H9 (cell line): ENCODE results near the gene MN1. TPM values are rescaled to one million over a fixed set of nuclear protein-coding genes. Genes with fewer than 3 reads are reported as not detected.

Experiments
- DNase-seq: peaks from one replicate; pipeline ENCODE4 v3.0.0-alpha.2; 2017
- H2AFZ ChIP-seq: one replicate; pipeline ENCODE4 v1.6.1; 2013; ENCODE audit warnings: mild to moderate bottlenecking, low read length, control low read depth, moderate library complexity
- H2AK5ac ChIP-seq: 2 replicates; pipeline ENCODE4 v1.6.1; 2013; ENCODE audit warnings: low read length, control low read depth, mixed read lengths; ENCODE audit not compliant: insufficient read length
- H2BK120ac ChIP-seq: one replicate; pipeline ENCODE4 v1.6.1; 2013; ENCODE audit warnings: low read depth, mild to moderate bottlenecking, low read length, control low read depth, inconsistent platforms; ENCODE audit not compliant: poor library complexity, severe bottlenecking
- H2BK12ac ChIP-seq: 2 replicates; pipeline ENCODE4 v1.6.1; 2013; ENCODE audit warnings: low read length, control low read depth, mixed read lengths, low read depth; ENCODE audit not compliant: insufficient read length
- H2BK15ac ChIP-seq: 2 replicates; pipeline ENCODE4 v1.6.1; 2013; ENCODE audit warnings: low read depth, low read length, control low read depth
- H2BK20ac ChIP-seq: one replicate; pipeline ENCODE4 v1.6.1; 2013; ENCODE audit warnings: low read depth, mild to moderate bottlenecking, low read length, control low read depth, inconsistent platforms; ENCODE audit not compliant: poor library complexity, severe bottlenecking
- H2BK5ac ChIP-seq: 2 replicates; pipeline ENCODE4 v1.6.1; 2013; ENCODE audit warnings: low read length, control low read depth, mixed read lengths; ENCODE audit not compliant: insufficient read length
- H3K14ac ChIP-seq: 2 replicates; pipeline ENCODE4 v1.6.1; 2013; ENCODE audit warnings: low read length, control low read depth; ENCODE audit not compliant: insufficient read depth
- H3K18ac ChIP-seq: 2 replicates; pipeline ENCODE4 v1.6.1; 2013; ENCODE audit warnings: low read depth, mild to moderate bottlenecking, mixed read lengths, low read length, control low read depth; ENCODE audit not compliant: insufficient read length
- H3K23ac ChIP-seq: 2 replicates; pipeline ENCODE4 v1.6.1; 2013; ENCODE audit warnings: low read length, control low read depth, mixed read lengths, low read depth; ENCODE audit not compliant: insufficient read length
- H3K23me2 ChIP-seq: 2 replicates; pipeline ENCODE4 v1.6.1; 2013; ENCODE audit warnings: low read depth, mild to moderate bottlenecking, mixed read lengths, low read length, control low read depth; ENCODE audit not compliant: insufficient read length, poor library complexity, severe bottlenecking
- H3K27ac ChIP-seq: 2 replicates; pipeline ENCODE4 v1.5.1; 2013; ENCODE audit warnings: low read length, control low read depth, mixed read lengths, low read depth; ENCODE audit not compliant: insufficient read length
- H3K27me3 ChIP-seq: 2 replicates; pipeline ENCODE4 v1.6.1; 2013; ENCODE audit warnings: low read length, control low read depth, inconsistent platforms; ENCODE audit not compliant: insufficient read depth
- H3K4ac ChIP-seq: 2 replicates; pipeline ENCODE4 v1.6.1; 2013; ENCODE audit warnings: low read depth, mild to moderate bottlenecking, control low read depth, inconsistent platforms, low read length, moderate library complexity
- H3K4me1 ChIP-seq: 2 replicates; pipeline ENCODE4 v1.6.1; 2013; ENCODE audit warnings: low read length, control low read depth, inconsistent platforms; ENCODE audit not compliant: insufficient read depth
- H3K4me2 ChIP-seq: 2 replicates; pipeline ENCODE4 v1.6.1; 2013; ENCODE audit warnings: low read length, control low read depth, mixed read lengths; ENCODE audit not compliant: insufficient read length, insufficient read depth
- H3K56ac ChIP-seq: 2 replicates; pipeline ENCODE4 v1.6.1; 2013; ENCODE audit warnings: low read depth, mild to moderate bottlenecking, mixed read lengths, low read length, control low read depth; ENCODE audit not compliant: insufficient read length
- H3K79me1 ChIP-seq: 2 replicates; pipeline ENCODE4 v1.6.1; 2013; ENCODE audit warnings: low read depth, mild to moderate bottlenecking, moderate library complexity, low read length, control low read depth, inconsistent platforms; ENCODE audit not compliant: insufficient read depth, poor library complexity, severe bottlenecking
- H3K79me2 ChIP-seq: 2 replicates; pipeline ENCODE4 v1.6.1; 2013; ENCODE audit warnings: low read length, control low read depth, inconsistent platforms; ENCODE audit not compliant: insufficient read depth
- H3K9ac ChIP-seq: 2 replicates; pipeline ENCODE4 v1.6.1; 2013; ENCODE audit warnings: low read length, control low read depth, mixed read lengths; ENCODE audit not compliant: insufficient read length; ENCODE audit errors: extremely low read depth
- H3K9me3 ChIP-seq: one replicate; pipeline ENCODE4 v1.6.1; 2013; ENCODE audit warnings: low read depth, low read length, inconsistent platforms; ENCODE audit not compliant: control insufficient read depth
- H3T11ph ChIP-seq: one replicate; pipeline ENCODE4 v1.6.1; 2013; ENCODE audit warnings: mild to moderate bottlenecking, low read length, control low read depth, inconsistent platforms
- H4K20me1 ChIP-seq: one replicate; pipeline ENCODE4 v1.6.1; 2013; ENCODE audit not compliant: control insufficient read depth, insufficient read length, insufficient read depth
- H4K5ac ChIP-seq: 2 replicates; pipeline ENCODE4 v1.6.1; 2013; ENCODE audit warnings: low read depth, mild to moderate bottlenecking, mixed read lengths, low read length, control low read depth; ENCODE audit not compliant: insufficient read length
- H4K8ac ChIP-seq: replicated peaks from 2 replicates; pipeline ENCODE4 v1.6.1; 2013; ENCODE audit warnings: low read length, control low read depth, mixed read lengths, low read depth; ENCODE audit not compliant: insufficient read length
- H4K91ac ChIP-seq: 2 replicates; pipeline ENCODE4 v1.6.1; 2013; ENCODE audit warnings: low read depth, mild to moderate bottlenecking, moderate library complexity, mixed read lengths, low read length, control low read depth; ENCODE audit not compliant: insufficient read length
- H3K27ac Mint-ChIP-seq, 3 experiments: 2 replicates in 2 of 3; 3 replicates in 1 of 3; pipeline ENCODE4 v1.8.0; 2020 to 2021; ENCODE audit warnings: mixed read lengths in 3 of 3, mild to moderate bottlenecking in 1 of 3, moderate library complexity in 1 of 3
- H3K27me3 Mint-ChIP-seq: 2 replicates; pipeline ENCODE4 v1.8.0; 2021; ENCODE audit warnings: low read depth, mild to moderate bottlenecking, moderate library complexity, mixed read lengths
- H3K36me3 Mint-ChIP-seq, 3 experiments: 2 replicates in 2 of 3; 3 replicates in 1 of 3; pipeline ENCODE4 v1.8.0; 2020 to 2021; ENCODE audit warnings: low read depth in 3 of 3, mixed read lengths in 3 of 3; ENCODE audit not compliant: insufficient read depth in 1 of 3
- H3K4me1 Mint-ChIP-seq, 2 experiments: 2 replicates each; pipeline ENCODE4 v1.8.0; 2020; ENCODE audit warnings: mixed read lengths in 2 of 2
- H3K4me3 Mint-ChIP-seq, 2 experiments: 2 replicates in 1 of 2; 3 replicates in 1 of 2; pipeline ENCODE4 v1.8.0; 2020 to 2021; ENCODE audit warnings: mild to moderate bottlenecking in 2 of 2, mixed read lengths in 2 of 2, moderate library complexity in 1 of 2
- H3K9me3 Mint-ChIP-seq, 2 experiments: 2 replicates in 1 of 2; 3 replicates in 1 of 2; pipeline ENCODE4 v1.8.0; 2020; ENCODE audit warnings: mild to moderate bottlenecking in 2 of 2, mixed read lengths in 2 of 2, moderate library complexity in 1 of 2
- CTCF ChIP-seq: fragments of 200-600 bp; sonication (generic); conservative IDR thresholded peaks from 3 replicates; pipeline ENCODE4 v1.8.0; 2021; ENCODE audit warnings: antibody characterized with exemption, mild to moderate bottlenecking
- WGBS: extraction: QIAGEN DNeasy Blood & Tissue Kit; methylation state at CpG from one replicate; pipeline ENCODE4 v1.1.7; 2013; ENCODE audit warnings: missing lambda C conversion rate, low lambda C conversion rate, mixed read lengths; ENCODE audit not compliant: insufficient read length; ENCODE audit errors: extremely low coverage; 5-methylcytosine and 5-hydroxymethylcytosine counted together
- total RNA-seq: library from RNA; stranded (reverse); gene quantifications from 2 replicates; pipeline ENCODE4 v1.2.1, GENCODE V29; 2021

MN1 gene
- total RNA-seq, 1 experiment from 2014 or later: 2.8 TPM

GRCh38 chr22:27723708-27724107 is 77.8 kb downstream of the MN1 start:
- H2AFZ ChIP-seq: no peak overlapping the region
- H4K8ac ChIP-seq: no peak overlapping the region
- H3K9me3 ChIP-seq: no peaks in the 10 kb centered on the region
- H3K23me2 ChIP-seq: no peaks in the 10 kb centered on the region
- no peaks in the 10 kb centered on the region for H3K27me3 ChIP-seq
- no peak overlapping the region for H4K91ac ChIP-seq
- peaks cover 19 to 27% of the 10 kb centered on the region in 2 experiments for H3K9me3 Mint-ChIP-seq
- no peak overlapping the region for H3K4me3 Mint-ChIP-seq
- H3K56ac ChIP-seq: no peak overlapping the region
- H3K27ac Mint-ChIP-seq: no peak overlapping the region
- peaks cover 23 to 43% of the 10 kb centered on the region in 2 experiments for H3K4me1 Mint-ChIP-seq
- peaks cover 8% of the 10 kb centered on the region; the same call in 1 of the 2 replicates for H3K4me1 ChIP-seq
- no peak overlapping the region for H3K9ac ChIP-seq
- no peak overlapping the region for H3K23ac ChIP-seq
- H3K36me3 Mint-ChIP-seq: peaks cover 18 to 30% (median 23%) of the 10 kb centered on the region in 3 experiments
- H3K14ac ChIP-seq: no peak overlapping the region
- no peaks in the 10 kb centered on the region for H4K20me1 ChIP-seq
- TF ChIP-seq CTCF: no peak
- H3K4me2 ChIP-seq: no peak overlapping the region
- H2AK5ac ChIP-seq: no peak overlapping the region
- no peak overlapping the region for H3K4ac ChIP-seq
- H3K79me2 ChIP-seq: peaks cover 44% of the 10 kb centered on the region
- peaks cover 12% of the 10 kb centered on the region for H3K79me1 ChIP-seq
- no CpG with 5 or more reads among the region's 2 CpGs for WGBS
- no peak overlapping the region for H2BK5ac ChIP-seq
- H2BK20ac ChIP-seq: no peak overlapping the region
- H2BK120ac ChIP-seq: no peak overlapping the region
- no peak overlapping the region for H3K18ac ChIP-seq
- no peak overlapping the region for H2BK12ac ChIP-seq
- H3K27ac ChIP-seq: no peak overlapping the region
- no peaks in the 10 kb centered on the region for H3K27me3 Mint-ChIP-seq
- DNase-seq: no peak
- H3T11ph ChIP-seq: no peak overlapping the region
- no peak overlapping the region for H2BK15ac ChIP-seq
- no peak overlapping the region for H4K5ac ChIP-seq
